IMR-90 (cell line): ENCODE data around the gene RNF213. TPM values are rescaled to one million over a fixed set of nuclear protein-coding genes. Genes with fewer than 3 reads are reported as not detected.

Experiments used
- ATAC-seq: fragments of 200-7000 bp; cut with Tn5 transposase; 2 replicates; pipeline ENCODE4 v1.9.1; 2020; ENCODE audit warnings: low read depth, mild to moderate bottlenecking, moderate library complexity
- BruUV-seq: library from RNA; stranded (reverse); fragments of 400-500 nt; replicated peaks from 2 replicates; lab custom pipeline; 2021; lab: Mats Ljungman, UMichigan
- CTCF ChIA-PET: fragments of 300-600 bp; formaldehyde crosslinking; extraction: SDS; loops from one replicate; lab custom pipeline; 2021; ENCODE audit warnings: antibody characterized with exemption; lab: Yijun Ruan, JAX
- POLR2A ChIA-PET: fragments of 300-600 bp; sonication (Branson Sonifier 250); formaldehyde crosslinking; loops from one replicate; lab custom pipeline; 2022; ENCODE audit warnings: antibody characterized with exemption; ENCODE audit not compliant: unreplicated experiment; lab: Charles Lee
- DNase-seq: peaks from one replicate; pipeline ENCODE4 v3.0.0; 2013
- H2AFZ ChIP-seq: replicated peaks from 2 replicates; pipeline ENCODE3; 2013; ENCODE audit warnings: low read length, mild to moderate bottlenecking; ENCODE audit not compliant: poor library complexity
- H2AK5ac ChIP-seq: 2 replicates; pipeline ENCODE4 v1.6.1; 2013; ENCODE audit warnings: low read depth, low read length, inconsistent platforms
- H2AK9ac ChIP-seq: replicated peaks from 2 replicates; pipeline ENCODE3; 2013; ENCODE audit warnings: mild to moderate bottlenecking, low read depth, low read length, moderate library complexity; ENCODE audit not compliant: poor library complexity
- H2BK120ac ChIP-seq: 2 replicates; pipeline ENCODE4 v1.6.1; 2013; ENCODE audit warnings: low read depth, low read length, inconsistent platforms
- H2BK15ac ChIP-seq: 3 replicates; pipeline ENCODE4 v1.6.1; 2013; ENCODE audit warnings: low read depth, low read length, inconsistent platforms
- H2BK20ac ChIP-seq: 2 replicates; pipeline ENCODE4 v1.6.1; 2013; ENCODE audit warnings: low read depth, mild to moderate bottlenecking, inconsistent platforms, low read length, moderate library complexity
- H2BK5ac ChIP-seq: 2 replicates; pipeline ENCODE4 v1.6.1; 2013; ENCODE audit warnings: mild to moderate bottlenecking, low read depth, low read length, inconsistent platforms; ENCODE audit not compliant: poor library complexity, severe bottlenecking
- H3K14ac ChIP-seq: replicated peaks from 2 replicates; pipeline ENCODE4 v1.6.1; 2013; ENCODE audit warnings: low read depth, low read length, inconsistent platforms
- H3K18ac ChIP-seq: 2 replicates; pipeline ENCODE4 v1.6.1; 2013; ENCODE audit warnings: low read depth, low read length, control low read depth
- H3K23ac ChIP-seq: 2 replicates; pipeline ENCODE4 v1.6.1; 2013; ENCODE audit warnings: low read depth, low read length, inconsistent platforms
- H3K27ac ChIP-seq: 2 replicates; pipeline ENCODE4 v1.5.1; 2013; ENCODE audit warnings: mild to moderate bottlenecking, control low read depth, low read length; ENCODE audit not compliant: insufficient read depth
- H3K27me3 ChIP-seq: 2 replicates; pipeline ENCODE4 v1.6.1; 2013; ENCODE audit warnings: low read length; ENCODE audit not compliant: control insufficient read depth, insufficient read depth
- H3K36me3 ChIP-seq: 2 replicates; pipeline ENCODE4 v1.6.1; 2013; ENCODE audit warnings: low read length, mixed read lengths; ENCODE audit not compliant: control insufficient read depth, insufficient read depth
- H3K4ac ChIP-seq: 2 replicates; pipeline ENCODE4 v1.6.1; 2013; ENCODE audit warnings: low read depth, low read length, inconsistent platforms
- H3K4me1 ChIP-seq: 2 replicates; pipeline ENCODE4 v1.6.1; 2013; ENCODE audit warnings: low read length, mixed read lengths; ENCODE audit not compliant: control insufficient read depth, insufficient read depth
- H3K4me2 ChIP-seq: 2 replicates; pipeline ENCODE4 v1.6.1; 2013; ENCODE audit warnings: low read depth, mild to moderate bottlenecking, control low read depth, low read length, moderate library complexity
- H3K4me3 ChIP-seq: 2 replicates; pipeline ENCODE4 v1.5.1; 2013; ENCODE audit warnings: low read depth, mild to moderate bottlenecking, control low read depth, low read length, moderate library complexity; ENCODE audit not compliant: insufficient read depth
- H3K56ac ChIP-seq: 2 replicates; pipeline ENCODE4 v1.6.1; 2013; ENCODE audit warnings: low read length, inconsistent platforms; ENCODE audit not compliant: insufficient read depth; ENCODE audit errors: extremely low read depth
- H3K79me1 ChIP-seq, 2 experiments: 2 replicates each; pipeline ENCODE4 v1.6.1; 2013; ENCODE audit warnings: low read length in 2 of 2, inconsistent platforms in 1 of 2, low read depth in 1 of 2
- H3K9ac ChIP-seq: 2 replicates; pipeline ENCODE4 v1.6.1; 2013; ENCODE audit warnings: low read depth, low read length, control low read depth
- H3K9me1 ChIP-seq: 2 replicates; pipeline ENCODE4 v1.6.1; 2013; ENCODE audit warnings: low read length, inconsistent platforms; ENCODE audit not compliant: insufficient read depth
- H3K9me3 ChIP-seq: 2 replicates; pipeline ENCODE4 v1.6.1; 2013; ENCODE audit warnings: low read length; ENCODE audit not compliant: control insufficient read depth, insufficient read depth
- H4K20me1 ChIP-seq: 2 replicates; pipeline ENCODE4 v1.6.1; 2013; ENCODE audit warnings: low read length, inconsistent platforms; ENCODE audit not compliant: insufficient read depth
- H4K5ac ChIP-seq: 2 replicates; pipeline ENCODE4 v1.6.1; 2013; ENCODE audit warnings: mild to moderate bottlenecking, low read depth, low read length, control low read depth
- H4K8ac ChIP-seq, 2 experiments: 2 replicates each; pipeline ENCODE4 v1.6.1; 2013; ENCODE audit warnings: low read depth in 2 of 2, low read length in 2 of 2, control low read depth in 1 of 2, inconsistent platforms in 1 of 2
- H4K91ac ChIP-seq: 2 replicates; pipeline ENCODE4 v1.6.1; 2013; ENCODE audit warnings: low read depth, low read length, inconsistent platforms; ENCODE audit not compliant: insufficient read depth
- BHLHE40 ChIP-seq: fragments of 150-350 bp; IDR thresholded peaks from 2 replicates; pipeline ENCODE4 v1.6.1; 2016; ENCODE audit warnings: mild to moderate bottlenecking, low read depth, low read length
- CEBPB ChIP-seq: IDR thresholded peaks from 2 replicates; pipeline ENCODE4 v1.6.1; 2012; ENCODE audit warnings: low read depth, low read length, improper control_type of control experiment
- CHD1 ChIP-seq: IDR thresholded peaks from 2 replicates; pipeline ENCODE4 v1.6.1; 2012; ENCODE audit warnings: low read depth, low read length, improper control_type of control experiment
- ELK1 ChIP-seq: fragments of 150-350 bp; IDR thresholded peaks from 2 replicates; pipeline ENCODE4 v1.6.1; 2016; ENCODE audit warnings: low read depth, mild to moderate bottlenecking, low read length, moderate library complexity, borderline replicate concordance
- MAFK ChIP-seq: IDR thresholded peaks from 2 replicates; pipeline ENCODE4 v1.6.1; 2012; ENCODE audit warnings: low read depth, low read length, improper control_type of control experiment
- MAZ ChIP-seq: IDR thresholded peaks from 2 replicates; pipeline ENCODE4 v1.6.1; 2012; ENCODE audit warnings: low read depth, mild to moderate bottlenecking, low read length, improper control_type of control experiment, moderate library complexity, borderline replicate concordance
- MXI1 ChIP-seq: IDR thresholded peaks from 2 replicates; pipeline ENCODE4 v1.6.1; 2012; ENCODE audit warnings: low read depth, mild to moderate bottlenecking, low read length, moderate library complexity, borderline replicate concordance
- NFE2L2 ChIP-seq: fragments of 150-350 bp; IDR thresholded peaks from 2 replicates; pipeline ENCODE4 v1.6.1; 2016; ENCODE audit warnings: low read depth, mild to moderate bottlenecking, low read length
- POLR2A ChIP-seq: IDR thresholded peaks from 2 replicates; pipeline ENCODE4 v1.6.1; 2012; ENCODE audit warnings: mild to moderate bottlenecking, low read depth, low read length
- RAD21 ChIP-seq: IDR thresholded peaks from 2 replicates; pipeline ENCODE4 v1.6.1; 2012; ENCODE audit warnings: low read length, improper control_type of control experiment
- RCOR1 ChIP-seq: IDR thresholded peaks from 2 replicates; pipeline ENCODE4 v1.6.1; 2012; ENCODE audit warnings: mild to moderate bottlenecking, low read length, improper control_type of control experiment; ENCODE audit not compliant: insufficient replicate concordance
- RFX5 ChIP-seq: IDR thresholded peaks from 2 replicates; pipeline ENCODE4 v1.8.0; 2012; ENCODE audit warnings: low read depth, mild to moderate bottlenecking, low read length, moderate library complexity
- SMC3 ChIP-seq: fragments of 150-350 bp; IDR thresholded peaks from 2 replicates; pipeline ENCODE4 v1.6.1; 2016; ENCODE audit warnings: low read depth, mild to moderate bottlenecking, antibody characterized with exemption, low read length, moderate library complexity
- USF2 ChIP-seq: fragments of 150-350 bp; IDR thresholded peaks from 2 replicates; pipeline ENCODE4 v1.6.1; 2017; ENCODE audit warnings: mild to moderate bottlenecking, antibody characterized with exemption, low read length, low read depth
- WGBS, 2 experiments: methylation state at CpG; one replicate each; pipeline versions ENCODE4 v1.1.5 to v1.1.7; 2013; ENCODE audit warnings: missing lambda C conversion rate in 2 of 2; ENCODE audit not compliant: insufficient read length in 1 of 2; ENCODE audit errors: extremely low coverage in 2 of 2; 5-methylcytosine and 5-hydroxymethylcytosine counted together
- dilution Hi-C: fragments of 300-500 bp; cut with HindIII; formaldehyde crosslinking; loops from one replicate; pipeline ENCODE4 v1.14.3; 2018; ENCODE audit warnings: low sequenced_read_pairs; ENCODE audit not compliant: unreplicated experiment
- in situ Hi-C: fragments of 300-500 bp; cut with MboI; formaldehyde crosslinking; loops from 3 replicates; pipeline ENCODE4 v1.14.3; 2019; ENCODE audit warnings: low sequenced_read_pairs, inconsistent platforms, mixed read lengths
- intact Hi-C: fragments of 100-400 bp; cut with micrococcal nuclease; formaldehyde crosslinking; loops from 2 replicates; pipeline ENCODE4 v1.10.0; 2022
- polyA plus RNA-seq, 3 experiments: library from polyadenylated mRNA; depleted of rRNA; stranded (reverse); fragments of >200 nt; gene quantifications; 2 replicates each; pipeline ENCODE4 v1.2.3, GENCODE V29; 2012; ENCODE audit warnings: low replicate concordance in 1 of 3
- total RNA-seq: library from RNA; depleted of rRNA; stranded (reverse); fragments of >200 nt; gene quantifications from 2 replicates; pipeline ENCODE4 v1.2.3, GENCODE V29; 2012

RNF213 gene
- total and polyA plus RNA-seq, 2 of the 4 experiments (the other 2 are of a cell fraction), result 23.4 to 36.0 TPM

- H2AK5ac ChIP-seq, result no peak overlapping the region
- TF ChIP-seq BHLHE40 (no peak), CHD1 (no peak), RAD21 (no peak), MXI1 (no peak), RFX5 (no peak), RCOR1 (no peak), NFE2L2 (no peak), CEBPB (no peak), POLR2A (no peak), MAZ (no peak), MAFK (no peak), ELK1 (no peak), USF2 (no peak), SMC3 (no peak)
Measured at GRCh38 chr17:80227666-80228065, 33.0 kb upstream of the RNF213 start.

More at GRCh38 chr17:80227666-80228065, 33.0 kb upstream of the RNF213 start:
- Histone ChIP-seq H2BK5ac (no peak overlapping the region), H3K27me3 (no peaks in the 10 kb centered on the region), H3K4me2 (no peak overlapping the region), H2BK120ac (no peak overlapping the region), H2BK20ac (no peak overlapping the region), H2BK15ac (no peak overlapping the region), H3K9ac (no peak overlapping the region), H4K91ac (no peak overlapping the region), H4K8ac (no peak overlapping the region), H3K23ac (no peak overlapping the region), H3K27ac (no peak overlapping the region), H4K20me1 (no peaks in the 10 kb centered on the region), H3K4ac (no peak overlapping the region), H3K4me1 (no peaks in the 10 kb centered on the region), H3K9me1 (peaks cover 7% of the 10 kb centered on the region), H2AK9ac (no peak overlapping the region), H3K4me3 (no peak overlapping the region), H3K18ac (no peak overlapping the region), H3K36me3 (peaks cover 34% of the 10 kb centered on the region), H4K5ac (no peak overlapping the region), H3K79me1 (peaks cover 0 to 14% of the 10 kb centered on the region in 2 experiments; a peak in 2 of 4 replicates), H3K14ac (no peak overlapping the region), H3K9me3 (peaks cover 4% of the 10 kb centered on the region), H3K56ac (no peak overlapping the region), H2AFZ (no peak overlapping the region)
- dilution Hi-C loops (no loop called here), in situ Hi-C loops (no loop called here), intact Hi-C loops (no loop called here)
- ATAC-seq (no peak), DNase-seq (no peak)
- CTCF ChIA-PET, result no interaction called here
- POLR2A ChIA-PET, result no interaction called here
- no TSS peak for BruUV-seq
- 100% methylated on average over 1 of the region's 11 CpGs; no CpG with 5 or more reads in 1 of the 2 experiments for WGBS, 2 experiments
